NT2/D1 (cell line): ENCODE data around the gene ZNF597.

Experiments used
- YY1 ChIP-seq: IDR thresholded peaks from 2 replicates; pipeline ENCODE4 v1.6.1; 2011; ENCODE audit not compliant: insufficient read length, insufficient read depth
- ZNF274 ChIP-seq: IDR thresholded peaks from 2 replicates; pipeline ENCODE4 v1.6.1; 2011; ENCODE audit warnings: mild to moderate bottlenecking, low read depth, low read length

- TF ChIP-seq YY1 (no peak), ZNF274 (no peak)
Observed at GRCh38 chr16:3480901-3481695, 37.8 kb upstream of the ZNF597 start.
